ENCODE results near the gene KRTAP4-2.
A peak's percentile ranks its signal among the peaks of the same experiment; 100 is the strongest.
"Not testable (repeated sequence)": the region's sequence is repeated elsewhere in the genome, so short reads cannot be mapped to it uniquely, and the experiment has no call there.

The KRTAP4-2 gene

GRCh38 chr17:41178341-41178740 is 320 bp upstream of the KRTAP4-2 start:
- H3K4me3 Mint-ChIP-seq, result no peak overlapping the region
- H3K27me3 Mint-ChIP-seq, result no peaks in the 10 kb centered on the region
- no peak overlapping the region for H3K27ac Mint-ChIP-seq

DNA sequence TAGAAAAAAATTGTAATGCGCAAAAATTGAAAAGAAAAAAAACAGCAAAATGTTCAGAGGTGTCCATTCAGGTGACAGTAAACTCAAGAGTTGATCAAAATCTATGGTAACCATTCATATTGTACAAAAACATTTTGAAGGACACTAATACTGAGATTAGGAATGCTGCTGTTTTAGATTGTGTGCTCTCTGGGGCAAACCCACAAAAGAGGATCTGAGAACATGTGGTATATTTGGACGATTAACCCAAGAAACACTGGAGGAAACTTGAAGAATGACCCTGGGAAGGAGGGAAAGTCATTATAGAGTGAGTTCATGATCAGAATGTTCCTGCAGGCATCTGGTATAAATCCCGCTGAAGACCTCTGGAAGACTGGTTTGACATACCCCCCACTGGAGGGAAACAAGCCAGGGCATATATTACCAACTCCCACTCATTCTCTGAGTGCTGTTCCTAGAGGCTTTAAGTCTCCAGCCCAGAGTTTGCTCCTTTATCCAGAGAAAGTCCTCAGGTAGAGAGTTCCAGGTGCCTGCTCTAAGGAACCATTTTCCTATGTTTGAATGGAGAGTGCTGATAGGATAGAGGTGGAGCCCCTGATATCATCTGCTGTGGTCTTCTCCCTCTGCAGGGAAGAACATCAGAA is 1.2 kb downstream of the KRTAP4-2 start:
- Mint-ChIP-seq H3K9me3 (no peaks in the 10 kb centered on the region), H3K4me1 (no peaks in the 10 kb centered on the region), H3K27me3 (no peaks in the 10 kb centered on the region), H3K4me3 (no peak overlapping the region), H3K36me3 (peaks cover 2% of the 10 kb centered on the region), H3K27ac (no peak overlapping the region)

More at GRCh38 chr17:41178341-41178740, 320 bp upstream of the KRTAP4-2 start:
- Mint-ChIP-seq H3K4me1 (no peaks in the 10 kb centered on the region), H3K9me3 (no peaks in the 10 kb centered on the region), H3K36me3 (peaks cover 2% of the 10 kb centered on the region)

- Mint-ChIP-seq H3K4me1 (no peaks in the 10 kb centered on the region), H3K36me3 (no peaks in the 10 kb centered on the region), H3K27me3 (no peaks in the 10 kb centered on the region), H3K9me3 (no peaks in the 10 kb centered on the region), H3K27ac (no peak overlapping the region), H3K4me3 (no peak overlapping the region)
These were observed 6.1 kb downstream of the KRTAP4-2 start for GRCh38 chr17:41171886-41172285.

DNA sequence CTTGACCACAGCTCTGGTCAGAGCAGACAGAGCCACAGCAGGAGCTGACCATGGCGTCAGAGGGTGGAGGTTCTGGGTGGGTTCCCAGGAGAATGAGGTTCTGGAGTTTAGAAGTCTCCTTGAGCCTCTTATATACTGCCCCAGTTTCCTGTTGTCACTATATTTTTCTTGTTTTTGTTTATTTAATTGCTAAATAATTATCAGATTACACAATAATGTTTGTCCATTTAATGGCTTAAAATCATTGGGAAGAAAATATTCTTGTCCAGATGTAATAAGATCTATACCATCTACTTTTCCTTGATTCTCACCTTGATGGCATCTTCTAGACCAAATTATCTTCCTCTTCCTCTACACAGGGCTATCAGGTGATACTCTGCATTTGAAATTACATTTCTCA is 9.9 kb downstream of the KRTAP4-2 start, which contains the start of gene KRTAP4-3:
Gene KRTAP4-3 (minus strand): TSS at position 101 of the 400 bp plus-strand sequence. CDS start 49 bp downstream, at position 52.
- Mint-ChIP-seq H3K27me3 (no peaks in the 10 kb centered on the region), H3K9me3 (no peaks in the 10 kb centered on the region), H3K4me3 (no peak within 1 kb of the TSS), H3K27ac (no peak within 1 kb of the TSS), H3K4me1 (no peaks in the 10 kb centered on the region), H3K36me3 (no peaks in the 10 kb centered on the region)

- Mint-ChIP-seq H3K27me3 (no peaks in the 10 kb centered on the region), H3K4me3 (no peak overlapping the region), H3K4me1 (no peaks in the 10 kb centered on the region), H3K36me3 (no peaks in the 10 kb centered on the region), H3K27ac (no peak overlapping the region), H3K9me3 (no peaks in the 10 kb centered on the region)
These were observed 10.5 kb downstream of the KRTAP4-2 start for GRCh38 chr17:41167561-41167960.

GRCh38 chr17:41163828-41164227 is 14.2 kb downstream of the KRTAP4-2 start:
- Mint-ChIP-seq H3K9me3 (no peaks in the 10 kb centered on the region), H3K36me3 (no peaks in the 10 kb centered on the region), H3K4me1 (no peaks in the 10 kb centered on the region), H3K27ac (no peak overlapping the region), H3K4me3 (no peak overlapping the region), H3K27me3 (no peaks in the 10 kb centered on the region)

- Mint-ChIP-seq H3K4me3 (no peak within 1 kb of the TSS), H3K4me1 (no peaks in the 10 kb centered on the region), H3K36me3 (no peaks in the 10 kb centered on the region), H3K27me3 (peaks cover 2% of the 10 kb centered on the region), H3K27ac (no peak within 1 kb of the TSS), H3K9me3 (no peaks in the 10 kb centered on the region)
These were observed 17.4 kb downstream of the KRTAP4-2 start, which contains the start of gene KRTAP4-4 for GRCh38 chr17:41160648-41161047. Gene KRTAP4-4, minus strand, starts transcription at chr17:41160748. Its CDS starts 57 bp downstream, at chr17:41160691.

DNA sequence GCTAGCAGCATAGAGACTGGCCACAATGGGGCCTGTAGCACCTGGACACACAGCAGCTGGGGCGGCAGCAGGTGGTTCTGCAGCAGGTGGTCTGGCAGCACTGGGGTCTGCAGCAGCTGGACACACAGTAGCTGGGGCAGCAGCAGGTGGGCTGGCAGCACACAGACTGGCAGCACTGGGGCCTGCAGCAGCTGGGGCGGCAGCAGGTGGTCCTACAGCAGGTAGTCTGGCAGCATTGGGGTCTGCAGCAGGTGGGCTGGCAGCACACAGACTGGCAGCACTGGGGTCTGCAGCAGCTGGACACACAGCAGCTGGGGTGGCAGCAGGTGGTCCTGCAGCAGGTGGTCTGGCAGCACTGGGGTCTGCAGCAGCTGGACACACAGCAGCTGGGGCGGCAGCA is 17.8 kb downstream of the KRTAP4-2 start:
- not testable (repeated sequence) for H3K4me1 Mint-ChIP-seq, H3K9me3 Mint-ChIP-seq, H3K4me3 Mint-ChIP-seq, H3K36me3 Mint-ChIP-seq, H3K27ac Mint-ChIP-seq, H3K27me3 Mint-ChIP-seq

DNA sequence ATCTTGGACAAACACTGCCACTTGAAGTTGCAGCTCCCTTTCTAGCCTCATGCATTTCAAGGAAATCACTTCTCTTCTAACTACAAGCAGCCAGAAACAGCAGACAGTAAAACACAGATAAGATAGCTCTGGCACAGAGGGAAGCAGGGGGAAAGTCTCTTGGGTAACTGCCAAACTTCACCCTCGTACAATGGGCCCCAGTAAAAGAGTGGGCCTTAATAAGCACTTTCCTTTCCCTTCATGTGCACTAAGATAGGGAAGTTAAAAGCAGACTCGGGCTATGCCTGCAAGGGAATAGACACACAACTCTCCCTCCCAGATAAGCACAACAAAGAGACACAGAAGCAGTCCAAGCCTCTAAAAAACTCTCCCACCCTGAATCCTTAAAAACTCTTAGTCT is 24.2 kb downstream of the KRTAP4-2 start:
- no peaks in the 10 kb centered on the region for H3K4me1 Mint-ChIP-seq
- no peak overlapping the region for H3K27ac Mint-ChIP-seq
- H3K9me3 Mint-ChIP-seq, result no peaks in the 10 kb centered on the region
- H3K4me3 Mint-ChIP-seq, result no peak overlapping the region
- peaks cover 2% of the 10 kb centered on the region for H3K27me3 Mint-ChIP-seq
- no peaks in the 10 kb centered on the region for H3K36me3 Mint-ChIP-seq

DNA sequence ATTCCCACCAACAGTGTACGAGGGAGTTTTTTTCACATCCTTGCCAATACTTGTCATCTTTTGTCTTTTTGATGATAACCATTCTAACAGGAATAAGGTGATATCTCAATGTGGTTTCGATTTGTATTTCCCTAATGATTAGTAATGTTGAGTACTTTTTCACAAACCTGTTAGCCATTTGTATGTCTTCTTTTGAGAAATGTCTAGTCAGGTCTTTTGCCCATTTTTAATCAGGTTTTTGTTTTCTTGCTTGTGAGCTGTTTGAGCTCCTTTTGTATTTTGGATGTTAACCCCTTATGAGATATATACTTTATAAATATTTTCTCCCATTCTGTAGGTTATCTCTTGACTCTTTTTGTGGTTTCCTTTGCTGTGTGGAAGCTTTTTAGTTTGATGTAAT is 26.5 kb downstream of the KRTAP4-2 start:
- Mint-ChIP-seq H3K36me3 (no peaks in the 10 kb centered on the region), H3K27ac (no peak overlapping the region), H3K4me1 (no peaks in the 10 kb centered on the region), H3K4me3 (no peak overlapping the region), H3K27me3 (no peaks in the 10 kb centered on the region), H3K9me3 (no peaks in the 10 kb centered on the region)

GRCh38 chr17:41150026-41150425 is 28.0 kb downstream of the KRTAP4-2 start:
- H3K36me3 Mint-ChIP-seq, result peaks cover 1% of the 10 kb centered on the region
- H3K9me3 Mint-ChIP-seq, result no peaks in the 10 kb centered on the region
- no peaks in the 10 kb centered on the region for H3K27me3 Mint-ChIP-seq
- H3K4me3 Mint-ChIP-seq, result no peak overlapping the region
- H3K4me1 Mint-ChIP-seq, result no peaks in the 10 kb centered on the region
- no peak overlapping the region for H3K27ac Mint-ChIP-seq

DNA sequence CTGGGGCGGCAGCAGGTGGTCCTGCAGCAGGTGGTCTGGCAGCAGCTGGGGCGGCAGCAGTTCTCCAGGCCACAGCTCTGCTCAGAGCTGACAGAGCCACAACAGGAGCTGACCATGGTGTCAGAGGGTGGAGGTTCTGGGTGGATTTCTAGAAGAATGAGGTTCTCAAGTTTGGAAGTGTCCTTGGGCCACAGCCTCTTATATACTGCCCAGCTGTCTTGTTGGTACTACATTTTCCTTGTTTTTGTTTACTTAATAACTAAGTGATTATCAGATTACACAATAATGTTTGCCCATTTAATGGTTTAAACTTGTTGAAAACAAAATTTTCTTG is 28.4 kb downstream of the KRTAP4-2 start, which contains the start of gene KRTAP4-5:
Gene KRTAP4-5 (minus strand): TSS at position 174 of the 334 bp plus-strand sequence. CDS start 58 bp downstream, at position 116.
- no peak within 1 kb of the TSS for H3K27ac Mint-ChIP-seq
- no peaks in the 10 kb centered on the region for H3K9me3 Mint-ChIP-seq
- no peaks in the 10 kb centered on the region for H3K4me1 Mint-ChIP-seq
- H3K4me3 Mint-ChIP-seq, result no peak within 1 kb of the TSS
- H3K36me3 Mint-ChIP-seq, result peaks cover 2% of the 10 kb centered on the region
- no peaks in the 10 kb centered on the region for H3K27me3 Mint-ChIP-seq

DNA sequence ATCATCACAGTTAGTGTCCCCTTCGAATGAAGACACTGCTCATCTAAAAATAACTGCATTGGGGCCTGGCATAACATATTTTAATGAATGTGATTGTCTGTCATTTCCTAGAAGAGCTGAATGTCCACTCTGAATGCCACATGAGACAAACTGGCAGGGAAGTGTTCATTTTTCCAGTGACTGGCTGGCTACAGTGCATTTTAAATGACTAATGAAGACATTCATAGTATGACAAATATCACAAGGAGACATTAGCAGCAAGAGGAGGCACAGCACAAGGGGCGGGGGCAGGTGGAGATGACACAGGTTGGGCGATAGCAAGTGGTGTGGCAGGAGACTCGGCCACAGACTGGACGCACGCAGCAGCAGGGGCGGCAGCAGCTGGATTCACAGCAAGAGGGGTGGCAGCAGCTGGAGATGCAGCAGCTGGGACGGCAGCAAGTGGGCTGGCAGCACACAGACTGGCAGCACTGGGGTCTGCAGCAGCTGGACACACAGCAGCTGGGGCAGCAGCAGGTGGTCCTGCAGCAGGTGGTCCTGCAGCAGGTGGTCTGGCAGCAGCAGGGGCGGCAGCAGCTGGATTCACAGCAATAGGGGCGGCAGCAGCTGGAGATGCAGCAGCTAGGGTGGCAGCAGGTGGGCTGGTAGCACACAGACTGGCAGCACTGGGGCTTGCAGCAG is 28.9 kb downstream of the KRTAP4-2 start:
- not testable (repeated sequence) for H3K27ac Mint-ChIP-seq, H3K36me3 Mint-ChIP-seq, H3K27me3 Mint-ChIP-seq, H3K9me3 Mint-ChIP-seq, H3K4me3 Mint-ChIP-seq, H3K4me1 Mint-ChIP-seq

- peaks cover 11% of the 10 kb centered on the region for H3K9me3 Mint-ChIP-seq
- peaks cover 9% of the 10 kb centered on the region for H3K36me3 Mint-ChIP-seq
- H3K4me3 Mint-ChIP-seq, result no peak overlapping the region
- H3K27ac Mint-ChIP-seq, result peak overlapping the region; percentile 5
- no peaks in the 10 kb centered on the region for H3K4me1 Mint-ChIP-seq
- no peaks in the 10 kb centered on the region for H3K27me3 Mint-ChIP-seq
These were observed 30.4 kb downstream of the KRTAP4-2 start for GRCh38 chr17:41147531-41148204.

- H3K4me1 Mint-ChIP-seq, result no peaks in the 10 kb centered on the region
These were observed 32.8 kb downstream of the KRTAP4-2 start for GRCh38 chr17:41145261-41145660.

DNA sequence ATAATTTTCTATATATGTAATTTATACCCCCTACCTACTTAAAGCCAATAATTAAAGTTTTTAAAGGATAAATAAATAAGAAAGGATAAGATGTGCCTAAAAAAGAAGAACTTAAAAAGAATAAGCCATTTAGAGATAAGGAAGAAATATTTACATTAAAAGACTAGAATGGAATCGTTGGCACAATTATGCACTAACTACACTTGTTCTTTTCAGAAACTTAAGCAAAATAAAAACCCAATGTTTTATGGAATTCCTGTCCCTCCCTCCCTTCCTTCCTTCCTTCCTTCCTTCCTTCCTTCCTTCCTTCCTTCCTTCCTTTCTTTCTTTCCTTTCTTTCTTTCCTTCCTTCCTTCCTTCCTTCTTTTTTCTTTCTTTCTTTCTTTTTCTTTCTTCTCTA is 33.2 kb downstream of the KRTAP4-2 start:
- Mint-ChIP-seq H3K9me3 (peaks cover 15% of the 10 kb centered on the region), H3K27me3 (no peaks in the 10 kb centered on the region), H3K36me3 (peaks cover 10% of the 10 kb centered on the region), H3K4me1 (no peaks in the 10 kb centered on the region), H3K4me3 (no peak overlapping the region), H3K27ac (no peak overlapping the region)

More at GRCh38 chr17:41145261-41145660, 32.8 kb downstream of the KRTAP4-2 start:
- H3K27me3 Mint-ChIP-seq, result no peaks in the 10 kb centered on the region
- peaks cover 15% of the 10 kb centered on the region for H3K9me3 Mint-ChIP-seq
- no peak overlapping the region for H3K4me3 Mint-ChIP-seq
- peaks cover 10% of the 10 kb centered on the region for H3K36me3 Mint-ChIP-seq
- H3K27ac Mint-ChIP-seq, result no peak overlapping the region
